ENCODE measurements around the gene INKA1.

GRCh38 chr3:49772703-49773102 lies 30.4 kb upstream of the INKA1 start:
- TF ChIP-seq CTCF (IDR thresholded peaks at IDR 0.05) (no peak), EP300 (IDR thresholded peaks at IDR 0.05) (no peak)

Data from tibial nerve (tissue), 4 donors.